NT2/D1 (cell line): Measurements from ENCODE around the gene EP400.

Experiments used
- YY1 ChIP-seq: IDR thresholded peaks from 2 replicates; pipeline ENCODE4 v1.6.1; 2011; ENCODE audit not compliant: insufficient read length, insufficient read depth
- ZNF274 ChIP-seq: IDR thresholded peaks from 2 replicates; pipeline ENCODE4 v1.6.1; 2011; ENCODE audit warnings: mild to moderate bottlenecking, low read depth, low read length

- TF ChIP-seq YY1 (no peak), ZNF274 (no peak)
These were observed 160.0 kb downstream of the EP400 start for GRCh38 chr12:132109741-132110140.
